Trophoblast cell (in vitro differentiated cells and primary cell): ENCODE measurements around the gene HEXIM2.

ENCODE experiments used
- DNase-seq, 2 donors: peaks; one replicate each; pipeline ENCODE4 v3.0.0-alpha.2; 2016
- H2AFZ ChIP-seq: 2 replicates; pipeline ENCODE4 v1.6.1; 2013; ENCODE audit warnings: low read length, moderate library complexity, mild to moderate bottlenecking; ENCODE audit not compliant: insufficient read depth, poor library complexity
- H2AK5ac ChIP-seq: 2 replicates; pipeline ENCODE4 v1.6.1; 2013; ENCODE audit warnings: mild to moderate bottlenecking, low read length
- H2BK120ac ChIP-seq: 2 replicates; pipeline ENCODE4 v1.6.1; 2013; ENCODE audit warnings: low read length, mild to moderate bottlenecking, moderate library complexity; ENCODE audit not compliant: insufficient read depth, poor library complexity
- H2BK12ac ChIP-seq: 2 replicates; pipeline ENCODE4 v1.6.1; 2013; ENCODE audit warnings: mild to moderate bottlenecking, low read length, moderate library complexity
- H2BK5ac ChIP-seq: 2 replicates; pipeline ENCODE4 v1.6.1; 2013; ENCODE audit warnings: low read length, low read depth, moderate library complexity, mild to moderate bottlenecking; ENCODE audit not compliant: poor library complexity
- H3K14ac ChIP-seq: 2 replicates; pipeline ENCODE4 v1.6.1; 2013; ENCODE audit warnings: mild to moderate bottlenecking, low read length
- H3K18ac ChIP-seq: 2 replicates; pipeline ENCODE4 v1.6.1; 2013; ENCODE audit warnings: mild to moderate bottlenecking, low read length
- H3K23ac ChIP-seq: 2 replicates; pipeline ENCODE4 v1.6.1; 2013; ENCODE audit warnings: low read length
- H3K27ac ChIP-seq: 2 replicates; pipeline ENCODE4 v1.5.1; 2013; ENCODE audit warnings: low read depth, mild to moderate bottlenecking, inconsistent platforms, low read length, moderate library complexity
- H3K27me3 ChIP-seq: 2 replicates; pipeline ENCODE4 v1.6.1; 2013; ENCODE audit warnings: inconsistent platforms, mild to moderate bottlenecking, low read length, moderate library complexity; ENCODE audit not compliant: insufficient read depth
- H3K36me3 ChIP-seq, 2 experiments: 1 replicate in 1 of 2; 2 replicates in 1 of 2; pipeline ENCODE4 v1.6.1; 2013; ENCODE audit warnings: low read length in 2 of 2, mild to moderate bottlenecking in 2 of 2, moderate library complexity in 1 of 2; ENCODE audit not compliant: insufficient read depth in 2 of 2, control insufficient read depth in 1 of 2
- H3K4ac ChIP-seq: 2 replicates; pipeline ENCODE4 v1.6.1; 2013; ENCODE audit warnings: low read depth, mild to moderate bottlenecking, low read length, moderate library complexity
- H3K4me1 ChIP-seq, 2 experiments: 1 replicate in 1 of 2; 2 replicates in 1 of 2; pipeline ENCODE4 v1.6.1; 2013; ENCODE audit warnings: low read length in 2 of 2, mild to moderate bottlenecking in 2 of 2, moderate library complexity in 1 of 2; ENCODE audit not compliant: insufficient read depth in 2 of 2, control insufficient read depth in 1 of 2
- H3K4me2 ChIP-seq: 2 replicates; pipeline ENCODE4 v1.6.1; 2013; ENCODE audit warnings: inconsistent platforms, mild to moderate bottlenecking, low read length, moderate library complexity
- H3K4me3 ChIP-seq: 2 replicates; pipeline ENCODE4 v1.5.1; 2013; ENCODE audit warnings: mild to moderate bottlenecking, low read depth, low read length, inconsistent platforms
- H3K79me1 ChIP-seq: one replicate; pipeline ENCODE4 v1.6.1; 2013; ENCODE audit warnings: low read length
- H3K79me2 ChIP-seq: 2 replicates; pipeline ENCODE4 v1.6.1; 2013; ENCODE audit warnings: low read length, mild to moderate bottlenecking; ENCODE audit not compliant: control insufficient read depth, insufficient read depth, poor library complexity
- H3K9ac ChIP-seq: 2 replicates; pipeline ENCODE4 v1.6.1; 2013; ENCODE audit warnings: mild to moderate bottlenecking, low read length
- H3K9me3 ChIP-seq: 2 replicates; pipeline ENCODE4 v1.6.1; 2013; ENCODE audit warnings: low read depth, mild to moderate bottlenecking, control low read depth, inconsistent platforms, low read length; ENCODE audit not compliant: insufficient read depth
- H4K12ac ChIP-seq: 2 replicates; pipeline ENCODE4 v1.6.1; 2013; ENCODE audit warnings: low read depth, mild to moderate bottlenecking, low read length, moderate library complexity
- H4K8ac ChIP-seq: 2 replicates; pipeline ENCODE4 v1.6.1; 2013; ENCODE audit warnings: low read depth, mild to moderate bottlenecking, low read length, moderate library complexity
- H4K91ac ChIP-seq: one replicate; pipeline ENCODE4 v1.6.1; 2013; ENCODE audit warnings: low read depth, mild to moderate bottlenecking, low read length, moderate library complexity
- WGBS: extraction: QIAGEN DNeasy Blood & Tissue Kit; methylation state at CpG from one replicate; pipeline ENCODE4 v1.1.7; 2013; ENCODE audit warnings: missing lambda C conversion rate; ENCODE audit not compliant: insufficient read length, insufficient coverage; ENCODE audit errors: extremely low coverage; 5-methylcytosine and 5-hydroxymethylcytosine counted together

Gene HEXIM2

GRCh38 chr17:45114117-45114932, 47.4 kb upstream of the HEXIM2 start:
- Histone ChIP-seq H2AFZ (no peak overlapping the region), H2BK12ac (peak overlapping the region; percentile 42), H3K4me3 (no peak overlapping the region), H2BK120ac (peak overlapping the region; percentile 48), H3K9me3 (peaks cover 2% of the 10 kb centered on the region), H4K91ac (peak overlapping the region; percentile 66), H3K27me3 (no peaks in the 10 kb centered on the region), H2BK5ac (peak overlapping the region; percentile 5), H3K23ac (no peak overlapping the region), H4K12ac (no peak overlapping the region), H3K14ac (peak overlapping the region; percentile 8), H2AK5ac (no peak overlapping the region), H3K79me2 (no peaks in the 10 kb centered on the region), H3K4ac (peak overlapping the region; percentile 4), H3K18ac (no peak overlapping the region), H4K8ac (no peak overlapping the region), H3K79me1 (peaks cover 4% of the 10 kb centered on the region), H3K36me3 (peaks cover 19 to 23% of the 10 kb centered on the region in 2 experiments), H3K4me2 (no peak overlapping the region), H3K4me1 (peaks cover 9 to 11% of the 10 kb centered on the region in 2 experiments), H3K9ac (no peak overlapping the region), H3K27ac (no peak overlapping the region)
- DNase-seq: peak; percentile 93 to 95
- WGBS: no CpG with 5 or more reads among the region's 19 CpGs

- peaks cover 2% of the 10 kb centered on the region for H3K9me3 ChIP-seq
- no peak overlapping the region for H2BK12ac ChIP-seq
- no CpG with 5 or more reads among the region's 26 CpGs for WGBS
- H4K12ac ChIP-seq: no peak overlapping the region
- no peak overlapping the region for H3K23ac ChIP-seq
- no peak for DNase-seq
- H3K36me3 ChIP-seq: peaks cover 25 to 26% of the 10 kb centered on the region in 2 experiments
- no peak overlapping the region for H3K4me3 ChIP-seq
- H2AK5ac ChIP-seq: no peak overlapping the region
- no peak overlapping the region for H4K8ac ChIP-seq
- H3K4me1 ChIP-seq: peaks cover 9 to 11% of the 10 kb centered on the region in 2 experiments
- no peak overlapping the region for H2AFZ ChIP-seq
- no peak overlapping the region for H2BK120ac ChIP-seq
- no peak overlapping the region for H3K18ac ChIP-seq
- no peak overlapping the region for H3K14ac ChIP-seq
- peaks cover 4% of the 10 kb centered on the region for H3K79me1 ChIP-seq
- H2BK5ac ChIP-seq: no peak overlapping the region
- no peak overlapping the region for H3K4me2 ChIP-seq
- no peak overlapping the region for H3K9ac ChIP-seq
- no peak overlapping the region for H3K4ac ChIP-seq
- H4K91ac ChIP-seq: peak overlapping the region; percentile 47
- no peak overlapping the region for H3K27ac ChIP-seq
- no peaks in the 10 kb centered on the region for H3K79me2 ChIP-seq
- H3K27me3 ChIP-seq: no peaks in the 10 kb centered on the region
These were observed 46.6 kb upstream of the HEXIM2 start for GRCh38 chr17:45115015-45115625.

- no peak overlapping the region for H3K14ac ChIP-seq
- H3K79me2 ChIP-seq: no peaks in the 10 kb centered on the region
- no peak overlapping the region for H4K8ac ChIP-seq
- H3K18ac ChIP-seq: no peak overlapping the region
- H3K9me3 ChIP-seq: peaks cover 2% of the 10 kb centered on the region
- no peak overlapping the region for H2AFZ ChIP-seq
- peaks cover 25 to 28% of the 10 kb centered on the region in 2 experiments for H3K36me3 ChIP-seq
- H2BK120ac ChIP-seq: no peak overlapping the region
- H3K23ac ChIP-seq: no peak overlapping the region
- H4K12ac ChIP-seq: no peak overlapping the region
- peaks cover 9 to 11% of the 10 kb centered on the region in 2 experiments for H3K4me1 ChIP-seq
- no peak overlapping the region for H2AK5ac ChIP-seq
- H2BK12ac ChIP-seq: no peak overlapping the region
- H3K9ac ChIP-seq: no peak overlapping the region
- peaks cover 4% of the 10 kb centered on the region for H3K79me1 ChIP-seq
- no peak overlapping the region for H3K4ac ChIP-seq
- no peak overlapping the region for H3K4me3 ChIP-seq
- no peaks in the 10 kb centered on the region for H3K27me3 ChIP-seq
- H3K4me2 ChIP-seq: no peak overlapping the region
- H4K91ac ChIP-seq: no peak overlapping the region
- peak; percentile 81 for DNase-seq
- H2BK5ac ChIP-seq: no peak overlapping the region
- H3K27ac ChIP-seq: no peak overlapping the region
- WGBS: no CpG with 5 or more reads among the region's 11 CpGs
These were observed 45.8 kb upstream of the HEXIM2 start for GRCh38 chr17:45115871-45116270.

- Histone ChIP-seq H3K79me2 (no peaks in the 10 kb centered on the region), H3K27me3 (no peaks in the 10 kb centered on the region)
- no CpG with 5 or more reads among the region's 10 CpGs for WGBS
These were observed 45.1 kb upstream of the HEXIM2 start for GRCh38 chr17:45116434-45117016.

More at GRCh38 chr17:45116434-45117016, 45.1 kb upstream of the HEXIM2 start:
- H3K79me1 ChIP-seq: peaks cover 4% of the 10 kb centered on the region
- no peak overlapping the region for H2BK12ac ChIP-seq
- no peak overlapping the region for H3K4me3 ChIP-seq
- peaks cover 2% of the 10 kb centered on the region for H3K9me3 ChIP-seq
- DNase-seq: peak in 1 of 2 donors; percentile 38
- peaks cover 25% of the 10 kb centered on the region in 2 experiments for H3K36me3 ChIP-seq
- H2AFZ ChIP-seq: no peak overlapping the region
- H2BK5ac ChIP-seq: no peak overlapping the region
- no peak overlapping the region for H4K91ac ChIP-seq
- H3K4ac ChIP-seq: no peak overlapping the region
- H3K4me1 ChIP-seq: peaks cover 9 to 11% of the 10 kb centered on the region in 2 experiments
- no peak overlapping the region for H3K14ac ChIP-seq
- H4K8ac ChIP-seq: no peak overlapping the region
- H4K12ac ChIP-seq: no peak overlapping the region
- H3K9ac ChIP-seq: no peak overlapping the region
- H3K23ac ChIP-seq: no peak overlapping the region
- H2AK5ac ChIP-seq: no peak overlapping the region
- no peak overlapping the region for H3K18ac ChIP-seq
- no peak overlapping the region for H3K4me2 ChIP-seq
- no peak overlapping the region for H3K27ac ChIP-seq
- H2BK120ac ChIP-seq: no peak overlapping the region
